GM12801 (cell line): ENCODE measurements around the gene RAPGEF3.

Experiments used
- CTCF ChIP-seq: IDR thresholded peaks from one replicate; pipeline ENCODE4 v1.5.1; 2011; ENCODE audit warnings: control low read depth; ENCODE audit not compliant: insufficient read length; ENCODE audit errors: extremely low read depth

RAPGEF3 gene

GRCh38 chr12:47747596-47748506 lies 10.8 kb downstream of the RAPGEF3 start:
- no peak for TF ChIP-seq CTCF

GRCh38 chr12:47747126-47747525 lies 11.6 kb downstream of the RAPGEF3 start:
- TF ChIP-seq CTCF, result no peak

- no peak for TF ChIP-seq CTCF
Measured at GRCh38 chr12:47746523-47746922, 12.2 kb downstream of the RAPGEF3 start.

GRCh38 chr12:47746073-47746472 lies 12.6 kb downstream of the RAPGEF3 start:
- no peak for TF ChIP-seq CTCF

GRCh38 chr12:47745485-47746041 lies 13.1 kb downstream of the RAPGEF3 start:
- TF ChIP-seq CTCF, result no peak

- no peak for TF ChIP-seq CTCF
Measured at GRCh38 chr12:47744778-47745436, 13.8 kb downstream of the RAPGEF3 start.

GRCh38 chr12:47744005-47744651 lies 14.6 kb downstream of the RAPGEF3 start:
- no peak for TF ChIP-seq CTCF
